ENCODE measurements around the gene WNT8B. TPM values are rescaled to one million over a fixed set of nuclear protein-coding genes. Genes with fewer than 3 reads are reported as not detected.

The WNT8B gene
- total RNA-seq, 2 donors from 2014 or later = not detected

GRCh38 chr10:100483876-100484666 lies 21.3 kb downstream of the WNT8B start:
- no peak for TF ChIP-seq CTCF (IDR thresholded peaks at IDR 0.05)
- Histone ChIP-seq H3K36me3 (peaks cover 21% of the 10 kb centered on the region), H3K4me3 (no peak overlapping the region), H3K9me3 (no peaks in the 10 kb centered on the region), H3K27me3 (no peaks in the 10 kb centered on the region), H3K27ac (no peak overlapping the region), H3K4me1 (peaks cover 0 to 13% of the 10 kb centered on the region in 2 donors)
- DNase-seq (ENCODE audit: low spot score) = no peak

GRCh38 chr10:100485366-100485765 lies 22.6 kb downstream of the WNT8B start:
- H3K27ac ChIP-seq = no peak overlapping the region

GRCh38 chr10:100485801-100486495 lies 23.1 kb downstream of the WNT8B start:
- no peak overlapping the region for H3K27ac ChIP-seq
- TF ChIP-seq CTCF (IDR thresholded peaks at IDR 0.05) = no peak
- no peaks in the 10 kb centered on the region for H3K9me3 ChIP-seq
- H3K27me3 ChIP-seq = no peaks in the 10 kb centered on the region
- peaks cover 38% of the 10 kb centered on the region for H3K36me3 ChIP-seq
- H3K4me1 ChIP-seq = peaks cover 0 to 13% of the 10 kb centered on the region in 2 donors
- no peak for DNase-seq (ENCODE audit: low spot score)
- H3K4me3 ChIP-seq = no peak overlapping the region

More at GRCh38 chr10:100485366-100485765, 22.6 kb downstream of the WNT8B start:
- no peak for DNase-seq (ENCODE audit: low spot score)
- no peak for TF ChIP-seq CTCF (IDR thresholded peaks at IDR 0.05)
- H3K36me3 ChIP-seq = peaks cover 34% of the 10 kb centered on the region
- H3K4me3 ChIP-seq = no peak overlapping the region
- no peaks in the 10 kb centered on the region for H3K9me3 ChIP-seq
- peaks cover 0 to 13% of the 10 kb centered on the region in 2 donors for H3K4me1 ChIP-seq
- H3K27me3 ChIP-seq = no peaks in the 10 kb centered on the region

- Histone ChIP-seq H3K9me3 (no peaks in the 10 kb centered on the region), H3K27me3 (no peaks in the 10 kb centered on the region), H3K36me3 (peaks cover 38% of the 10 kb centered on the region), H3K27ac (no peak overlapping the region), H3K4me3 (no peak overlapping the region), H3K4me1 (peaks cover 0 to 4% of the 10 kb centered on the region in 2 donors)
- DNase-seq (ENCODE audit: low spot score) = no peak
- no peak for TF ChIP-seq CTCF (IDR thresholded peaks at IDR 0.05)
Measured at GRCh38 chr10:100487529-100487928, 24.7 kb downstream of the WNT8B start.

- no peaks in the 10 kb centered on the region for H3K4me1 ChIP-seq
- no peak for TF ChIP-seq CTCF (IDR thresholded peaks at IDR 0.05)
- H3K36me3 ChIP-seq = peaks cover 38% of the 10 kb centered on the region
- no peaks in the 10 kb centered on the region for H3K27me3 ChIP-seq
- no peak for DNase-seq (ENCODE audit: low spot score)
- no peaks in the 10 kb centered on the region for H3K9me3 ChIP-seq
- no peak overlapping the region for H3K27ac ChIP-seq
- no peak overlapping the region for H3K4me3 ChIP-seq
Measured at GRCh38 chr10:100489396-100489795, 26.6 kb downstream of the WNT8B start.
